Mucosa of stomach (tissue), 1 donor: Measurements from ENCODE around the gene SNAI1.

ENCODE experiments used
- H3K27me3 ChIP-seq: one replicate; pipeline ENCODE4 v1.7.0; 2013; ENCODE audit warnings: mild to moderate bottlenecking, low read length; ENCODE audit not compliant: control insufficient read depth, insufficient read depth
- H3K36me3 ChIP-seq: one replicate; pipeline ENCODE4 v1.7.0; 2013; ENCODE audit warnings: low read length; ENCODE audit not compliant: control insufficient read depth, insufficient read depth
- H3K4me1 ChIP-seq: one replicate; pipeline ENCODE4 v1.7.0; 2013; ENCODE audit warnings: mild to moderate bottlenecking, low read length; ENCODE audit not compliant: control insufficient read depth, insufficient read depth
- H3K4me3 ChIP-seq: one replicate; pipeline ENCODE4 v1.7.0; 2013; ENCODE audit warnings: low read length
- H3K9ac ChIP-seq: one replicate; pipeline ENCODE4 v1.7.0; 2013; ENCODE audit warnings: mild to moderate bottlenecking, low read length, moderate library complexity
- H3K9me3 ChIP-seq: one replicate; pipeline ENCODE4 v1.7.0; 2013; ENCODE audit warnings: mild to moderate bottlenecking, low read length, moderate library complexity; ENCODE audit not compliant: control insufficient read depth
- donor health status: Pancreatic carcinoma.

Gene SNAI1

GRCh38 chr20:50037575-50037974, 54.8 kb downstream of the SNAI1 start:
- Histone ChIP-seq H3K36me3 (no peaks in the 10 kb centered on the region), H3K27me3 (no peaks in the 10 kb centered on the region), H3K9me3 (no peaks in the 10 kb centered on the region), H3K4me1 (peaks cover 5% of the 10 kb centered on the region), H3K9ac (no peak overlapping the region), H3K4me3 (no peak overlapping the region)

DNA sequence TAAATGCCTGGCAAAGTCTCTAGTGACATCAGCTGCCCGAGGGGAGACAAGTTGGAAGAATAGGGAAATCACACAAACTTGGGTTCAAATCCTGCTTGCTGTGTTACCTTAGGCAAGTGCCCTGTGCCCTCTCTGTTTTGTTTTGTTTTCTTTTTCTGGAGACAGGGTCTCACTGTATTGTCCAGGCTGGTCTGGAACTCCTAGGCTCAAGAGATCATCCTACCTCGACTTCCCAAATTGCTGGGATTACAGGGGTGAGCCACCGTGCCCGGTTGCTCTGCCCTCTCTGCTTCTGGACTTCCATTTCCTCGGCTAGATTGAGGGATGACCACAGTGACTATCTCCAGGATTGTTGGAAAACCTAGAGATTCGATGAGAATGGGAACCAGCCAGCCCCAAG, 55.4 kb downstream of the SNAI1 start:
- H3K9me3 ChIP-seq, result no peaks in the 10 kb centered on the region
- H3K9ac ChIP-seq, result no peak overlapping the region
- no peaks in the 10 kb centered on the region for H3K27me3 ChIP-seq
- no peak overlapping the region for H3K4me3 ChIP-seq
- H3K4me1 ChIP-seq, result peaks cover 5% of the 10 kb centered on the region
- H3K36me3 ChIP-seq, result no peaks in the 10 kb centered on the region
